Mesenchymal stem cell (in vitro differentiated cells and primary cell): ENCODE measurements around the gene GJD3.

Source experiments
- DNase-seq: peaks from one replicate; pipeline ENCODE4 v3.0.0-alpha.2; 2013
- H2AFZ ChIP-seq: one replicate; pipeline ENCODE4 v1.6.1; 2013; ENCODE audit warnings: low read depth, mild to moderate bottlenecking, control low read depth, inconsistent platforms, low read length, moderate library complexity
- H2AK5ac ChIP-seq: 2 replicates; pipeline ENCODE4 v1.6.1; 2013; ENCODE audit warnings: low read length, moderate library complexity, mild to moderate bottlenecking, inconsistent platforms; ENCODE audit not compliant: severe bottlenecking
- H2BK120ac ChIP-seq: one replicate; pipeline ENCODE4 v1.6.1; 2013; ENCODE audit warnings: low read depth, mild to moderate bottlenecking, inconsistent platforms, low read length, moderate library complexity
- H2BK12ac ChIP-seq, 2 experiments: one replicate each; pipeline ENCODE4 v1.6.1; 2013; ENCODE audit warnings: inconsistent platforms in 2 of 2, low read length in 2 of 2, mild to moderate bottlenecking in 2 of 2, moderate library complexity in 2 of 2, control low read depth in 1 of 2
- H2BK15ac ChIP-seq: one replicate; pipeline ENCODE4 v1.6.1; 2013; ENCODE audit warnings: mild to moderate bottlenecking, low read depth, inconsistent platforms; ENCODE audit not compliant: poor library complexity, severe bottlenecking
- H2BK5ac ChIP-seq: 2 replicates; pipeline ENCODE4 v1.6.1; 2013; ENCODE audit warnings: low read depth, mild to moderate bottlenecking, low read length, control low read depth, inconsistent platforms; ENCODE audit not compliant: poor library complexity, severe bottlenecking
- H3K14ac ChIP-seq, 2 experiments: one replicate each; pipeline ENCODE4 v1.6.1; 2013; ENCODE audit warnings: inconsistent platforms in 2 of 2, low read length in 2 of 2, control low read depth in 1 of 2, mild to moderate bottlenecking in 1 of 2, moderate library complexity in 1 of 2
- H3K18ac ChIP-seq, 2 experiments: one replicate each; pipeline ENCODE4 v1.6.1; 2013; ENCODE audit warnings: inconsistent platforms in 2 of 2, low read length in 2 of 2, control low read depth in 1 of 2, low read depth in 1 of 2, mild to moderate bottlenecking in 1 of 2
- H3K23ac ChIP-seq, 2 experiments: one replicate each; pipeline ENCODE4 v1.6.1; 2013; ENCODE audit warnings: inconsistent platforms in 2 of 2, low read length in 2 of 2, mild to moderate bottlenecking in 2 of 2, moderate library complexity in 2 of 2, control low read depth in 1 of 2
- H3K27ac ChIP-seq: 2 replicates; pipeline ENCODE4 v1.5.1; 2013; ENCODE audit warnings: mild to moderate bottlenecking, moderate library complexity, low read length, control low read depth, inconsistent platforms; ENCODE audit not compliant: poor library complexity, severe bottlenecking
- H3K27me3 ChIP-seq, 2 experiments: 2 replicates each; pipeline versions ENCODE4 v1.6.1 to v1.7.0; 2013; ENCODE audit warnings: low read length in 2 of 2, mild to moderate bottlenecking in 2 of 2, moderate library complexity in 2 of 2, control low read depth in 1 of 2, inconsistent platforms in 1 of 2; ENCODE audit not compliant: control insufficient read depth in 1 of 2, insufficient read depth in 1 of 2
- H3K36me3 ChIP-seq, 2 experiments: 2 replicates each; pipeline versions ENCODE4 v1.6.1 to v1.7.0; 2013; ENCODE audit warnings: low read length in 2 of 2, control low read depth in 1 of 2, inconsistent platforms in 1 of 2, low read depth in 1 of 2, mild to moderate bottlenecking in 1 of 2; ENCODE audit not compliant: insufficient read depth in 2 of 2, control insufficient read depth in 1 of 2
- H3K4ac ChIP-seq, 2 experiments: one replicate each; pipeline ENCODE4 v1.6.1; 2013; ENCODE audit warnings: inconsistent platforms in 2 of 2, low read length in 2 of 2, mild to moderate bottlenecking in 2 of 2, moderate library complexity in 2 of 2, control low read depth in 1 of 2, low read depth in 1 of 2
- H3K4me1 ChIP-seq: 2 replicates; pipeline ENCODE4 v1.6.1; 2013; ENCODE audit warnings: low read depth, low read length, control low read depth; ENCODE audit not compliant: control insufficient read depth, insufficient read depth
- H3K4me2 ChIP-seq: 2 replicates; pipeline ENCODE4 v1.6.1; 2013; ENCODE audit warnings: low read length, mild to moderate bottlenecking, inconsistent platforms; ENCODE audit not compliant: poor library complexity, severe bottlenecking
- H3K4me3 ChIP-seq, 2 experiments: 2 replicates each; pipeline versions ENCODE4 v1.5.1 to v1.7.0; 2013; ENCODE audit warnings: low read length in 2 of 2, mild to moderate bottlenecking in 2 of 2, control low read depth in 1 of 2, low read depth in 1 of 2; ENCODE audit not compliant: insufficient read depth in 1 of 2
- H3K79me1 ChIP-seq: replicated peaks from 2 replicates; pipeline ENCODE4 v1.6.1; 2013; ENCODE audit warnings: mild to moderate bottlenecking, control low read depth, low read length, inconsistent platforms; ENCODE audit not compliant: poor library complexity, severe bottlenecking
- H3K9ac ChIP-seq: 2 replicates; pipeline ENCODE4 v1.7.0; 2013; ENCODE audit warnings: mild to moderate bottlenecking, low read length, moderate library complexity
- H3K9me3 ChIP-seq: 2 replicates; pipeline ENCODE4 v1.7.0; 2013; ENCODE audit warnings: mild to moderate bottlenecking, low read length; ENCODE audit not compliant: control insufficient read depth
- H4K8ac ChIP-seq: one replicate; pipeline ENCODE4 v1.6.1; 2013; ENCODE audit warnings: inconsistent platforms, mild to moderate bottlenecking, low read length, moderate library complexity
- H4K91ac ChIP-seq: one replicate; pipeline ENCODE4 v1.6.1; 2013; ENCODE audit warnings: mild to moderate bottlenecking, low read length, inconsistent platforms
- WGBS: methylation state at CpG from one replicate; pipeline ENCODE4 v1.1.7; 2013; ENCODE audit warnings: mixed read lengths; 5-methylcytosine and 5-hydroxymethylcytosine counted together

Gene GJD3

GRCh38 chr17:40352237-40352778 lies 12.2 kb downstream of the GJD3 start:
- Histone ChIP-seq H3K36me3 (peaks cover 67 to 92% of the 10 kb centered on the region in 2 experiments), H4K8ac (no peak overlapping the region), H3K79me1 (peaks cover 39% of the 10 kb centered on the region), H4K91ac (no peak overlapping the region), H3K4me2 (no peak overlapping the region), H2BK15ac (no peak overlapping the region), H3K4ac (no peak overlapping the region), H3K14ac (no peak overlapping the region), H3K18ac (no peak overlapping the region), H3K23ac (no peak overlapping the region), H3K9me3 (no peaks in the 10 kb centered on the region), H2BK120ac (no peak overlapping the region), H2BK5ac (no peak overlapping the region), H3K9ac (no peak overlapping the region), H3K27ac (no peak overlapping the region), H3K4me1 (peaks cover 27% of the 10 kb centered on the region), H2BK12ac (no peak overlapping the region), H3K4me3 (no peak overlapping the region), H2AFZ (no peak overlapping the region), H2AK5ac (no peak overlapping the region), H3K27me3 (no peaks in the 10 kb centered on the region)
- DNase-seq = no peak
- 89% methylated on average over 7 of the region's 7 CpGs for WGBS

- Histone ChIP-seq H3K4me1 (peaks cover 34% of the 10 kb centered on the region), H2BK5ac (no peak overlapping the region), H4K8ac (no peak overlapping the region), H2BK12ac (no peak overlapping the region), H2BK15ac (peak overlapping the region; percentile 68), H3K4me3 (no peak overlapping the region), H3K36me3 (peaks cover 67 to 93% of the 10 kb centered on the region in 2 experiments), H4K91ac (peak overlapping the region; percentile 14), H3K79me1 (peaks cover 46% of the 10 kb centered on the region), H3K9ac (no peak overlapping the region), H3K23ac (no peak overlapping the region), H3K27ac (no peak overlapping the region), H2BK120ac (no peak overlapping the region), H3K27me3 (no peaks in the 10 kb centered on the region), H2AFZ (no peak overlapping the region), H3K4me2 (no peak overlapping the region), H3K18ac (peak overlapping the region in 1 of 2 experiments; percentile 50), H3K4ac (no peak overlapping the region), H3K9me3 (no peaks in the 10 kb centered on the region), H3K14ac (no peak overlapping the region), H2AK5ac (no peak overlapping the region)
- 84% methylated on average over 22 of the region's 27 CpGs for WGBS
- no peak for DNase-seq
These were observed 12.9 kb downstream of the GJD3 start for GRCh38 chr17:40351359-40352236.

- Histone ChIP-seq H3K4me1 (peaks cover 39% of the 10 kb centered on the region), H3K18ac (peak overlapping the region; percentile 3 to 68), H2BK5ac (no peak overlapping the region), H3K9me3 (no peaks in the 10 kb centered on the region), H3K79me1 (peaks cover 46% of the 10 kb centered on the region), H2BK120ac (no peak overlapping the region), H3K14ac (no peak overlapping the region), H3K23ac (no peak overlapping the region), H4K8ac (peak overlapping the region; percentile 29), H3K4me3 (no peak overlapping the region), H4K91ac (no peak overlapping the region), H2BK15ac (peak overlapping the region; percentile 68), H3K4me2 (no peak overlapping the region), H2AK5ac (no peak overlapping the region), H3K4ac (no peak overlapping the region), H2BK12ac (no peak overlapping the region), H3K36me3 (peaks cover 62 to 86% of the 10 kb centered on the region in 2 experiments), H2AFZ (no peak overlapping the region), H3K27ac (no peak overlapping the region), H3K9ac (no peak overlapping the region), H3K27me3 (no peaks in the 10 kb centered on the region)
- no peak for DNase-seq
- 32% methylated on average over 17 of the region's 17 CpGs for WGBS
These were observed 13.7 kb downstream of the GJD3 start for GRCh38 chr17:40350689-40351358.
